GM18502 (cell line): ENCODE results near the gene DDIT4.

ENCODE experiments used
- ATAC-seq: cut with Tn5 transposase; IDR thresholded peaks from one replicate; pipeline ENCODE4 v1.9.1; 2021; ENCODE audit warnings: mild to moderate bottlenecking; ENCODE audit not compliant: unreplicated experiment, poor library complexity

The DDIT4 gene

GRCh38 chr10:72314263-72314662 is 40.5 kb downstream of the DDIT4 start:
- no peak for ATAC-seq

DNA sequence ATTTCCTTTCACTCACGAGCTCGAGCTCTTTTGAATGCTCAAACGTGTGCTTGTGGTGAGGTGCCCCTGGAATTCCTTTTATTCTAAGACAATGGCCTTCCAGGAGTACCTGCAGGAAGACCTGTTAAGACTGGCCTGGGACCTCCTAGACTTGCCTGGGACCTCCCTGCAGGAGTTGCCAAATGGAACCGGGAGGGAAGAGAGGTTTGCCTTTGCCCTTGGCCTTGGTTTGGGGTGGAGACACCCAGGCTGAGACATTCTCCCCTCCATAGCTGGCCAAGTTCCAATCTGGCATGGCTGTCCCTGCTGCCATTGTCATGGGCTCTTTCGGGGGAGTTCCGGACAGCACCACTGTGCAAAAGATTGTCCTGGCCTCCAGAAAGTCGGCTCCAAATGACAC is 41.3 kb downstream of the DDIT4 start:
- no peak for ATAC-seq

- ATAC-seq = no peak
Observed at GRCh38 chr10:72315611-72316385, 42.1 kb downstream of the DDIT4 start.

DNA sequence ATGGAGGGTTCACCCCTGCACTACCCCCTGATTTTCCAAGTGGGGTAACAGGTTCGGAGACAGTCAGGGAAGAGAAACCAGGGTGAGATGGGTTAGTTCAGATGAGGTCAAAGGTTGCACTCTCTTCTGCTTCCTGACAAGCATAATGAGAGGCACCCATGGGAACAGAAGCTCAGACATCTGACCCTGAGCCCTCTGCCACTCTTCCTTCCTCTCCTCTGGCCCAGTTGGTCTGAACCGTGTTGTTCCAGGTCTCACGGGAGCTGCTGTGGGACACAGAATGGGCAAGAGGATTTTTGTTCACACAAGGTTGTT is 42.6 kb downstream of the DDIT4 start:
- ATAC-seq = no peak

- ATAC-seq = no peak
Observed at GRCh38 chr10:72316748-72317435, 43.2 kb downstream of the DDIT4 start.

DNA sequence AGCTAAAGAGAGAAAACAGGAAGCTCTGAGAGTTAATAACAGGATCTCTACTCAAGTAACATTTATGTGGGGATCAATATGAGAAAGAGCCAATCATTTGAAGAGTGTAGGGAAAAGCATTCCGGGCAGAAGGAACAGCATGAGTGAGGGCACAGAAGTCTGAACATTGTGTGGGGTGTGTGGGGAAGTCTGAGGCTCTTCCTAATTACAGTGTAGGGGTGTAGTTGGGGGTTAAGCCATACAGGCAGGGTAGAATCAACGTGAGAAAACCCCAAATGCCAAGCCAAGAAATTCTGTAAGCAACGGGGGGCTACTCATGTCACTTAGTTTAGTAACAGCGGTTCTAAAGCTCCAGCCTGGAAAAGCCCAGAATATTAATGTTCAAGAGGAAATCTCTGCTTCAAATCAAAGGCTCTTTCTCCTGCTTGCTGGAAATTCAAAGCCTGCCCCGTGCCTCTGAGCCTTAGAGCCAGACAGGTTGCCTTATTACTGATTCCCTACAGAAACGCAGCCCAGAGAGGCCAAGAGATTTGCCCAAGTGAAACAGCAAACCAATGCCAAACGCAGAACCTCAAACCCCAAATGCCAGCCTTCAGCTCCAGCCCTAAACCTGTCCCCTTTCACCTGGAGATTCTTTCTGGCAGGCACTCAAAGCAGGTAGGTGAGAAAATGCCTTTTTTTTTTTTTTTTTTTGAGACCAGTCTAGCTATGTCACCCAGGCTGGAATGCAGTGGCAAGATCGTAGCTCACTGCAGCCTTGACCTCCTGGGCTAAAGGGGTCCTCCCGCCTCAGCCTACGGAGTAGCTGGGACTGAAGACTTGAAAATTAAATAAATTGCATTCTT is 44.9 kb downstream of the DDIT4 start:
- ATAC-seq = no peak

- ATAC-seq = peak; percentile 62
Observed at GRCh38 chr10:72319416-72320254, 45.9 kb downstream of the DDIT4 start.

DNA sequence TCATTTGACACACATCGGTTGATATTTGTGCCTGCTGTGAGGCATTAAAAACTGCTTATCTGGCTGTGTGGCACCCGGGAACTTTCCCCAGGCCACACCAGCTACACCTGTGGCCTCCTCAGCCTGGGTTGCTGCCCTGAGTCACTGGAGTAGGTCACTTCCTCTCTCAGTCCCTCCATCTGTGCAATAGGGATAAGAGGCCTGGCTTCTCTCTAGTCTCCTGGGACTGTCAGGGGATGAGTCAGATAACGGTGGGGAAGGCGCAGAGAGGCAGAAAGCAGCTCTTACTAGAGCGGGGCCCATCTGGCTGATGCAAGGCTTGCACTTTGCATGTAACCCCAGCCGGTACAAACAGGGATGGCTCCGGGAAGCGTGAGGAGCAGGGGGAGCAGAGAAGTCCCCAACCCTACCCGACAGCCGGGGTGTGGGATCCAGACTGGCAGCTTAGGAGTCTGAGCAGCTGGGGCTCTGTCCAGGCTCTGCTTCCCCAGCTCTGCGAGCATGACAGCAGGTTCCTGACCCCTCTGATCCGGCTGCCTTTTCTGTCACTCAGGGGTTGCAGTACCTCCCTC is 47.0 kb downstream of the DDIT4 start:
- ATAC-seq = peak; percentile 62

GRCh38 chr10:72321248-72322029 is 47.7 kb downstream of the DDIT4 start:
- ATAC-seq = no peak

DNA sequence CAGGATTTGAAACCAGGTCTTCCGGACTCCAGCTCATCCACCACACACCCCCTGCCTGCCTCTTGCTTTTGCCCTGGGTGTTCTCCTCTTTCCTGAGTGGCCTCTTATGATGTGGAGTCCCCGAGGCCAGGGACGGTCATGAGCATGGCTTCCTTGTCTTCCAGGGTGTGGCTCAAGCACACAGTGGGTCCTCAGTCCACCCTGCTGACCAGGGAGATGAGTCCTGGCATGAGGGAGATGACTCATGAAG is 48.2 kb downstream of the DDIT4 start:
- ATAC-seq = no peak

- ATAC-seq = no peak
Observed at GRCh38 chr10:72322280-72323058, 48.7 kb downstream of the DDIT4 start.

DNA sequence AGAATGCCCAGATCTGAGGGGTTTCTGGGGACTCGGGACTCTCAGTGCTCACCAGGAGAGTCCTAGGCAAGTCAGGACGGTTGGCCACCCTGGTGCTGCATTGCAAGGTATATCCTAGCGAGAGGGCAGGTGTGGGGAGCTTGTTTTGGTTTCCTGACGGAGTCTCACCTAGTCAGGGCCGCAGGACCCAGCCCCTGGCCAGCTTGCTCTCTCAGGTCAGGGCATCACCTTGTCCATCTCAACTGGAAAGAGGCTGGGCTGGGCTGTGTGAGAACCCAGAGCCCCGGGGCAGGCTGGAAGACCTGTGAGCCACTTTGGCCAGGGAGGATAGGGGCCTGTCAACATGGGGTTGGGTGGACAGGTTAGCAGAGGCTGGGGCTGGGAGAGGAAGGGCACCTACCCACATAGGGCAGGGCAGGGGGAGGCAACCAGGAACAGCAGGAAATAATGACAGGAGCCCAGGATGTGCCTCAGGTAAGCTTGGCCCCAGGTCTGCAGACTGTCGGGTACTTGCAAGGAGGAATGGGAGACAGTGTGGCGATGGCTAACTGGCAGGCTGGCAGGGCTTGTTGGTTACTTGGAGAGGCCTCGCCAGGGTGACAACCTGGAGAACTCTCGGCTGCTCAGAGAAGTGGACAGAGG is 49.5 kb downstream of the DDIT4 start:
- ATAC-seq = no peak

DNA sequence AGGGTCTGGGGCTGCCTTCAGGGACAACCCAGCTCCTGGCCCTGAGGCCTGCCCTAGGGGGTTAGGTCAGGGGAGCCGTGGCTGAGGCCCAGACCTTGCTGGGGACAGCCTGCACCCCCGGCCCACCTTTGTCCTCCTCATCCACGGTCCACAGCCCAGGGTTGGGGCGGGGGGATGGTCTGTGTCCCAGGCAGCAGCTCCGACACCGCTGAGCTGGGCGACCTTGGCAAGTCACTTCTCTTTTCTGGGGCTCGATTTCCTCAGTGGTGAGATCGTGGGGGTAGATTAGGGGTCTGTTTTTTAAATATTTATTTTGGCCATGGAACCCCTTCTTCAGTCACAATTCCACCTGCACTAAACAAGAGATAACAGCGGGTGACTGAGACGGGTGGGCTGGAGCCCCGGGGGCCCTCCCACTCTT is 50.1 kb downstream of the DDIT4 start:
- no peak for ATAC-seq
